Muscle of leg (tissue), 11 donors: ENCODE results near the gene GPC3. TPM values are rescaled to one million over a fixed set of nuclear protein-coding genes. Genes with fewer than 3 reads are reported as not detected.
A peak's percentile ranks its signal among the peaks of the same experiment; 100 is the strongest.
"Not testable (repeated sequence)": the region's sequence is repeated elsewhere in the genome, so short reads cannot be mapped to it uniquely, and the experiment has no call there.

ENCODE experiments used
- DNase-seq: peaks from one replicate; pipeline ENCODE4 v3.0.0; 2013
- H3K27ac ChIP-seq: one replicate; pipeline ENCODE4 v1.5.1; 2013; ENCODE audit warnings: mild to moderate bottlenecking, low read length, control low read depth
- H3K27me3 ChIP-seq: one replicate; pipeline ENCODE4 v1.6.1; 2013; ENCODE audit warnings: low read length; ENCODE audit not compliant: control insufficient read depth, insufficient read depth
- H3K36me3 ChIP-seq: one replicate; pipeline ENCODE4 v1.6.1; 2013; ENCODE audit warnings: low read length; ENCODE audit not compliant: control insufficient read depth, insufficient read depth
- H3K4me1 ChIP-seq: one replicate; pipeline ENCODE4 v1.6.1; 2013; ENCODE audit warnings: low read length; ENCODE audit not compliant: control insufficient read depth, insufficient read depth
- H3K4me3 ChIP-seq: one replicate; pipeline ENCODE4 v1.5.1; 2013; ENCODE audit warnings: low read length, control low read depth
- H3K9me3 ChIP-seq: replicated peaks from 2 replicates; pipeline ENCODE4 v1.6.1; 2013; ENCODE audit warnings: low read depth, low read length; ENCODE audit not compliant: control insufficient read depth
- WGBS: methylation state at CpG from one replicate; pipeline ENCODE4 v1.1.5; 2013; ENCODE audit warnings: missing lambda C conversion rate; ENCODE audit not compliant: insufficient coverage; 5-methylcytosine and 5-hydroxymethylcytosine counted together
- polyA plus RNA-seq, 8 donors: library from polyadenylated mRNA; unstranded; fragments of 120-200 nt; gene quantifications; one replicate each; pipeline versions ENCODE4 v1.2.1 to v1.2.3, GENCODE V29; 2013; ENCODE audit warnings: inconsistent platforms in 1 of 8, low replicate concordance in 1 of 8; ENCODE audit not compliant: insufficient read length in 8 of 8, insufficient read depth in 1 of 8
- total RNA-seq: library from RNA; stranded (reverse); fragments of 120-200 nt; gene quantifications from one replicate; pipeline ENCODE4 v1.2.4, GENCODE V29; 2013

The GPC3 gene
- total and polyA plus RNA-seq, 9 donors, result 271 to 581 (median 367) TPM

GRCh38 chrX:133999031-133999705 lies 13.8 kb upstream of the GPC3 start:
- Histone ChIP-seq H3K36me3 (no peaks in the 10 kb centered on the region), H3K4me3 (no peak overlapping the region), H3K9me3 (no peaks in the 10 kb centered on the region), H3K27ac (peak overlapping the region; percentile 67), H3K4me1 (peaks cover 3% of the 10 kb centered on the region), H3K27me3 (peaks cover 8% of the 10 kb centered on the region)
- peak; percentile 76 for DNase-seq
- WGBS, result no CpG with 5 or more reads among the region's 12 CpGs

- Histone ChIP-seq H3K9me3 (no peaks in the 10 kb centered on the region), H3K27ac (no peak overlapping the region), H3K36me3 (no peaks in the 10 kb centered on the region), H3K4me3 (no peak overlapping the region), H3K4me1 (peaks cover 3% of the 10 kb centered on the region), H3K27me3 (peaks cover 15% of the 10 kb centered on the region)
- DNase-seq, result no peak
Observed at GRCh38 chrX:133995759-133996158, 10.4 kb upstream of the GPC3 start.

GRCh38 chrX:133994576-133994975 lies 9.2 kb upstream of the GPC3 start:
- Histone ChIP-seq H3K27me3 (peaks cover 10% of the 10 kb centered on the region), H3K4me1 (peaks cover 3% of the 10 kb centered on the region), H3K36me3 (no peaks in the 10 kb centered on the region), H3K4me3 (no peak overlapping the region), H3K27ac (no peak overlapping the region), H3K9me3 (no peaks in the 10 kb centered on the region)
- 40% methylated on average over 1 of the region's 2 CpGs for WGBS
- no peak for DNase-seq

- 36% methylated on average over 2 of the region's 4 CpGs for WGBS
- Histone ChIP-seq H3K4me1 (no peaks in the 10 kb centered on the region), H3K27ac (no peak overlapping the region), H3K9me3 (no peaks in the 10 kb centered on the region), H3K4me3 (no peak overlapping the region), H3K27me3 (peaks cover 11% of the 10 kb centered on the region), H3K36me3 (no peaks in the 10 kb centered on the region)
- DNase-seq, result no peak
Observed at GRCh38 chrX:133992882-133993281, 7.5 kb upstream of the GPC3 start.

GRCh38 chrX:133991814-133992213 lies 6.4 kb upstream of the GPC3 start:
- no peaks in the 10 kb centered on the region for H3K4me1 ChIP-seq
- H3K9me3 ChIP-seq, result no peaks in the 10 kb centered on the region
- peaks cover 16% of the 10 kb centered on the region for H3K27me3 ChIP-seq
- no peak overlapping the region for H3K27ac ChIP-seq
- H3K4me3 ChIP-seq, result no peak overlapping the region
- no peaks in the 10 kb centered on the region for H3K36me3 ChIP-seq
- no peak for DNase-seq
- WGBS, result 92% methylated on average over 2 of the region's 5 CpGs

- not testable (repeated sequence) for H3K4me1 ChIP-seq, DNase-seq, H3K9me3 ChIP-seq, H3K27ac ChIP-seq, H3K4me3 ChIP-seq, H3K36me3 ChIP-seq
- 92% methylated on average over 2 of the region's 3 CpGs for WGBS
- H3K27me3 ChIP-seq, result peaks cover 21% of the 10 kb centered on the region
Observed at GRCh38 chrX:133991057-133991456, 5.7 kb upstream of the GPC3 start.

- WGBS, result no CpG with 5 or more reads among the region's 1 CpG
- H3K4me3 ChIP-seq, result no peak overlapping the region
- H3K4me1 ChIP-seq, result peaks cover 7% of the 10 kb centered on the region
- no peak for DNase-seq
- H3K27me3 ChIP-seq, result peaks cover 28% of the 10 kb centered on the region
- H3K9me3 ChIP-seq, result no peaks in the 10 kb centered on the region
- no peaks in the 10 kb centered on the region for H3K36me3 ChIP-seq
- H3K27ac ChIP-seq, result no peak overlapping the region
Observed at GRCh38 chrX:133989993-133990392, 4.6 kb upstream of the GPC3 start.

GRCh38 chrX:133989490-133989889 lies 4.1 kb upstream of the GPC3 start:
- no peak for DNase-seq
- H3K4me3 ChIP-seq, result no peak overlapping the region
- H3K36me3 ChIP-seq, result no peaks in the 10 kb centered on the region
- peaks cover 31% of the 10 kb centered on the region for H3K27me3 ChIP-seq
- peaks cover 9% of the 10 kb centered on the region for H3K4me1 ChIP-seq
- no peak overlapping the region for H3K27ac ChIP-seq
- WGBS, result 43% methylated on average over 2 of the region's 6 CpGs
- H3K9me3 ChIP-seq, result no peaks in the 10 kb centered on the region

- peaks cover 45% of the 10 kb centered on the region for H3K27me3 ChIP-seq
- no CpG with 5 or more reads among the region's 5 CpGs for WGBS
- H3K9me3 ChIP-seq, result no peaks in the 10 kb centered on the region
- no peak for DNase-seq
- H3K36me3 ChIP-seq, result no peaks in the 10 kb centered on the region
- H3K4me3 ChIP-seq, result no peak overlapping the region
- H3K27ac ChIP-seq, result no peak overlapping the region
- H3K4me1 ChIP-seq, result peaks cover 9% of the 10 kb centered on the region
Observed at GRCh38 chrX:133988010-133988409, 2.6 kb upstream of the GPC3 start.

- Histone ChIP-seq H3K27ac (no peak overlapping the region), H3K4me1 (peaks cover 9% of the 10 kb centered on the region), H3K27me3 (peaks cover 47% of the 10 kb centered on the region), H3K36me3 (no peaks in the 10 kb centered on the region), H3K9me3 (no peaks in the 10 kb centered on the region), H3K4me3 (no peak overlapping the region)
- no CpG with 5 or more reads among the region's 6 CpGs for WGBS
- no peak for DNase-seq
Observed at GRCh38 chrX:133987188-133987587, 1.8 kb upstream of the GPC3 start.
